HepG2 (cell line): ENCODE measurements around the gene BPHL. TPM values are rescaled to one million over a fixed set of nuclear protein-coding genes. Genes with fewer than 3 reads are reported as not detected.
A peak's percentile ranks its signal among the peaks of the same experiment; 100 is the strongest.

ENCODE experiments used
- FOXC1 ChIP-seq: sonication (generic); formaldehyde crosslinking; IDR thresholded peaks from 2 replicates; pipeline ENCODE4 v1.8.0; 2022; ENCODE audit warnings: mild to moderate bottlenecking, missing genetic modification reagents, borderline replicate concordance
- GZF1 ChIP-seq: sonication (generic); formaldehyde crosslinking; IDR thresholded peaks from 2 replicates; pipeline ENCODE4 v1.5.1; 2020; ENCODE audit warnings: mild to moderate bottlenecking, missing genetic modification reagents
- MXI1 ChIP-seq: IDR thresholded peaks from 3 replicates; pipeline ENCODE4 v1.6.1; 2012; ENCODE audit warnings: low read depth, low read length, inconsistent platforms, borderline replicate concordance
- RBFOX2 ChIP-seq: fragments of 200-400 bp; formaldehyde crosslinking; IDR thresholded peaks from 2 replicates; pipeline ENCODE4 v1.6.1; 2017; ENCODE audit warnings: low read depth, mild to moderate bottlenecking, low read length
- SIN3B ChIP-seq: fragments of 150-350 bp; IDR thresholded peaks from 2 replicates; pipeline ENCODE4 v1.6.1; 2014; ENCODE audit warnings: low read length
- SRSF4 ChIP-seq: fragments of 200-400 bp; formaldehyde crosslinking; IDR thresholded peaks from one replicate; pipeline ENCODE4 v1.6.1; 2018; ENCODE audit warnings: mild to moderate bottlenecking, low read depth, low read length, moderate library complexity; ENCODE audit not compliant: poor library complexity, severe bottlenecking
- ZHX2 ChIP-seq, 2 experiments: sonication (generic) in 1 of 2; formaldehyde crosslinking in 1 of 2; IDR thresholded peaks; 2 replicates each; pipeline versions ENCODE4 v1.6.1 to v1.9.0; 2014 to 2022; ENCODE audit warnings: antibody characterized with exemption in 1 of 2, borderline replicate concordance in 1 of 2, inconsistent platforms in 1 of 2, low read depth in 1 of 2, missing genetic modification reagents in 1 of 2
- ZNF441 ChIP-seq: sonication (generic); formaldehyde crosslinking; IDR thresholded peaks from 2 replicates; pipeline ENCODE4 v1.7.0; 2021; ENCODE audit warnings: missing genetic modification reagents, borderline replicate concordance
- ZNF619 ChIP-seq: sonication (generic); formaldehyde crosslinking; IDR thresholded peaks from 2 replicates; pipeline ENCODE4 v1.4.0; 2020; ENCODE audit warnings: mild to moderate bottlenecking, missing genetic modification reagents
- ZNF687 ChIP-seq: sonication (generic); formaldehyde crosslinking; IDR thresholded peaks from 2 replicates; pipeline ENCODE4 v1.5.1; 2020; ENCODE audit warnings: mild to moderate bottlenecking, missing genetic modification reagents, moderate library complexity
- ZNF709 ChIP-seq: sonication (generic); formaldehyde crosslinking; IDR thresholded peaks from 2 replicates; pipeline ENCODE4 v1.5.0; 2020; ENCODE audit warnings: mild to moderate bottlenecking, missing genetic modification reagents
- polyA plus RNA-seq, 8 experiments: library from polyadenylated mRNA; depleted of rRNA in 3 of 8; stranded (reverse) in 7 of 8; unstranded in 1 of 8; fragments of >200 nt; fragmentation: Illumina TruSeq in 4 of 8; extraction: Trizol in 4 of 8; gene quantifications; 2 replicates each; pipeline versions ENCODE4 v1.2.1 to v1.2.3, GENCODE V29; 2011 to 2016; ENCODE audit warnings: low read depth in 4 of 8, missing spikeins in 1 of 8, mixed read lengths in 1 of 8; ENCODE audit not compliant: insufficient read depth in 1 of 8
- total RNA-seq, 5 experiments: library from RNA; depleted of rRNA; stranded (reverse); fragments of >200 nt; fragmentation: Illumina TruSeq; extraction: Trizol; gene quantifications; 2 replicates each; pipeline ENCODE4 v1.2.3, GENCODE V29; 2016; ENCODE audit warnings: low read depth in 1 of 5
- TF ChIP-seq, protein P1 (sequence below): sonication (generic); formaldehyde crosslinking; IDR thresholded peaks from 2 replicates; pipeline ENCODE4 v1.5.1; 2020; ENCODE audit warnings: mild to moderate bottlenecking, missing genetic modification reagents, borderline replicate concordance
- TF ChIP-seq, protein P2 (sequence below): sonication (generic); formaldehyde crosslinking; IDR thresholded peaks from 2 replicates; pipeline ENCODE4 v1.4.0; 2020; ENCODE audit warnings: mild to moderate bottlenecking, missing genetic modification reagents

BPHL gene
- total and polyA plus RNA-seq, 2 of the 13 experiments (the other 11 are each of a cell fraction or from before 2014, with no cell fraction given): 37.8 to 39.5 TPM

DNA sequence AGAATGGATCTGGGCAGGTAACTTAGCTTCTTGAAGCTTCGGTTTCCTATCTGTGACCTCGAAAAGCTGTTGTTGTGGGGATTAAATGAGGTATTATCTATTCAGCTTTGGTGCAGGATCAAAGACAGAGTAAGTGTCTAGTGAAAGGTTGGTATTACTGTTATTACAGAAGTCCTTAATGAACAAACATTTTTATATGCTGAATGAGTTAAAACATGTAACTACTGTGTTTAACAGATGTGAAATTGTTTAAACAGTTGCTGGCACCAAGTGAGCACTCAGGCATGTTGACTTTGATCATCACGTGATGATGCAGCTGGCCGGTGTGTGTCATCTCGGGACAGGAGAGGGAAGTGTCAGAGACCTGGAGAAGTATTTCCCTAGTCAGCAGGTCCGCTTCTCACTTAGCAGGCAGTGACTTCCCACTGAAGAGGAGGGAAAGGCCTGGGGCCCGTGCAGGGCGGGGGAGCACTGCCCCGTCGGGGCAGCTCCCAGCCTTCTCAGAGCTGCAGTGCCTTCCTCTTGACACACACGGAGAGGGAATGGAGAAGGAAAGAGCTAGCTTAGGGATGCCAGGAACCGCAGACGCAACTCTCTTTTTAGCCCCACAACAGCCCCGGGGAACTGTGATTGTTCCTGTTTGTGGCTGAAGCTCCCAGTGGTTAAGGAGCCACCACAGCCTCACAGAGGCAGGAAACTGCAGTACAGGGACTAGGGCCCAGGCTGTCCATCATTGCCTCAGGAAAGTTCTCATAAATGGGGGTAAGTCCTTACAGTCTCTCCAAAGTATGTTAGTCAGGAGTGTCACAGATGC, 20.8 kb downstream of the BPHL start (continued):
- TF ChIP-seq, protein P1, sequence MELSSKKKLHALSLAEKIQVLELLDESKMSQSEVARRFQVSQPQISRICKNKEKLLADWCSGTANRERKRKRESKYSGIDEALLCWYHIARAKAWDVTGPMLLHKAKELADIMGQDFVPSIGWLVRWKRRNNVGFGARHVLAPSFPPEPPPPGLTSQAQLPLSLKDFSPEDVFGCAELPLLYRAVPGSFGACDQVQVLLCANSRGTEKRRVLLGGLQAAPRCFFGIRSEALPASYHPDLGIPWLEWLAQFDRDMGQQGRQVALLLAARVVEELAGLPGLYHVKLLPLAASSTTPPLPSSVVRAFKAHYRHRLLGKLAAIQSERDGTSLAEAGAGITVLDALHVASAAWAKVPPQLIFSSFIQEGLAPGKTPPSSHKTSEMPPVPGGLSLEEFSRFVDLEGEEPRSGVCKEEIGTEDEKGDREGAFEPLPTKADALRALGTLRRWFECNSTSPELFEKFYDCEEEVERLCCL (CRISPR knock-in tag): 0 out of 2 replicates have a peak, but pooled peaks have one; percentile 65
- TF ChIP-seq SRSF4 (no peak), MXI1 (peak; percentile 87; the same call in 1 of the 3 replicates), ZNF709 (CRISPR knock-in tag) (no peak), FOXC1 (CRISPR knock-in tag) (no peak), ZNF441 (CRISPR knock-in tag) (no peak), SIN3B (peak; percentile 56; the same call in 1 of the 2 replicates), RBFOX2 (peak; percentile 41; the same call in 1 of the 2 replicates), GZF1 (CRISPR knock-in tag) (0 out of 2 replicates have a peak, but pooled peaks have one; percentile 56), ZNF619 (no peak), ZNF687 (CRISPR knock-in tag) (peak; percentile 96), ZHX2 (IDR thresholded peaks at IDR 0.05; ENCODE audit: low read depth) (no peak), ZHX2 (CRISPR knock-in tag; IDR thresholded peaks at IDR 0.05; ENCODE audit: borderline replicate concordance) (no peak)
- TF ChIP-seq, protein P2, sequence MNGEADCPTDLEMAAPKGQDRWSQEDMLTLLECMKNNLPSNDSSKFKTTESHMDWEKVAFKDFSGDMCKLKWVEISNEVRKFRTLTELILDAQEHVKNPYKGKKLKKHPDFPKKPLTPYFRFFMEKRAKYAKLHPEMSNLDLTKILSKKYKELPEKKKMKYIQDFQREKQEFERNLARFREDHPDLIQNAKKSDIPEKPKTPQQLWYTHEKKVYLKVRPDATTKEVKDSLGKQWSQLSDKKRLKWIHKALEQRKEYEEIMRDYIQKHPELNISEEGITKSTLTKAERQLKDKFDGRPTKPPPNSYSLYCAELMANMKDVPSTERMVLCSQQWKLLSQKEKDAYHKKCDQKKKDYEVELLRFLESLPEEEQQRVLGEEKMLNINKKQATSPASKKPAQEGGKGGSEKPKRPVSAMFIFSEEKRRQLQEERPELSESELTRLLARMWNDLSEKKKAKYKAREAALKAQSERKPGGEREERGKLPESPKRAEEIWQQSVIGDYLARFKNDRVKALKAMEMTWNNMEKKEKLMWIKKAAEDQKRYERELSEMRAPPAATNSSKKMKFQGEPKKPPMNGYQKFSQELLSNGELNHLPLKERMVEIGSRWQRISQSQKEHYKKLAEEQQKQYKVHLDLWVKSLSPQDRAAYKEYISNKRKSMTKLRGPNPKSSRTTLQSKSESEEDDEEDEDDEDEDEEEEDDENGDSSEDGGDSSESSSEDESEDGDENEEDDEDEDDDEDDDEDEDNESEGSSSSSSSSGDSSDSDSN (CRISPR knock-in tag): no peak
